GM04504 (cell line): Measurements from ENCODE around the gene RPS6KA2.

Experiments
- DNase-seq: peaks from one replicate; pipeline ENCODE4 v3.0.0-alpha.2; 2012; ENCODE audit warnings: low read depth

Gene RPS6KA2

GRCh38 chr6:166572370-166573261 is 54.4 kb downstream of the RPS6KA2 start:
- DNase-seq: no peak

- DNase-seq: no peak
Measured at GRCh38 chr6:166570929-166571713, 55.9 kb downstream of the RPS6KA2 start.

GRCh38 chr6:166569206-166569605 is 57.8 kb downstream of the RPS6KA2 start:
- DNase-seq: no peak

- no peak for DNase-seq
Measured at GRCh38 chr6:166567813-166568212, 59.2 kb downstream of the RPS6KA2 start.

- DNase-seq: peak; percentile 91
Measured at GRCh38 chr6:166567107-166567506, 59.9 kb downstream of the RPS6KA2 start.

GRCh38 chr6:166566026-166567011 is 60.7 kb downstream of the RPS6KA2 start:
- DNase-seq: no peak

- no peak for DNase-seq
Measured at GRCh38 chr6:166565084-166565967, 61.7 kb downstream of the RPS6KA2 start.

- no peak for DNase-seq
Measured at GRCh38 chr6:166563805-166564204, 63.2 kb downstream of the RPS6KA2 start.

GRCh38 chr6:166563200-166563599 is 63.9 kb downstream of the RPS6KA2 start:
- DNase-seq: no peak

- DNase-seq: no peak
Measured at GRCh38 chr6:166562726-166563125, 64.3 kb downstream of the RPS6KA2 start.

- DNase-seq: peak; percentile 91
Measured at GRCh38 chr6:166561771-166562359, 65.2 kb downstream of the RPS6KA2 start.

GRCh38 chr6:166560222-166560621 is 66.8 kb downstream of the RPS6KA2 start:
- DNase-seq: no peak

- no peak for DNase-seq
Measured at GRCh38 chr6:166559662-166560061, 67.4 kb downstream of the RPS6KA2 start.

GRCh38 chr6:166559211-166559610 is 67.8 kb downstream of the RPS6KA2 start:
- no peak for DNase-seq

GRCh38 chr6:166558156-166559005 is 68.7 kb downstream of the RPS6KA2 start:
- DNase-seq: no peak

GRCh38 chr6:166556863-166557322 is 70.2 kb downstream of the RPS6KA2 start:
- peak; percentile 80 for DNase-seq

GRCh38 chr6:166556336-166556735 is 70.7 kb downstream of the RPS6KA2 start:
- no peak for DNase-seq

- DNase-seq: no peak
Measured at GRCh38 chr6:166555086-166555485, 72.0 kb downstream of the RPS6KA2 start.

- DNase-seq: no peak
Measured at GRCh38 chr6:166554316-166554715, 72.7 kb downstream of the RPS6KA2 start.
